K562 (cell line): Measurements from ENCODE around the gene COQ8A. TPM values are rescaled to one million over a fixed set of nuclear protein-coding genes. Genes with fewer than 3 reads are reported as not detected.

Experiments
- ATAC-seq: fragments of 200-7000 bp; cut with Tn5 transposase; 3 replicates; pipeline ENCODE4 v1.9.1; 2020; ENCODE audit warnings: moderate library complexity
- BruUV-seq: library from RNA; stranded (reverse); fragments of 400-500 nt; replicated peaks from 2 replicates; lab custom pipeline; 2021; lab: Mats Ljungman, UMichigan
- CTCF ChIA-PET: fragments of 300-600 bp; formaldehyde crosslinking; extraction: SDS; loops from one replicate; lab custom pipeline; 2021; ENCODE audit warnings: low intra/inter-chr PET ratio; lab: Yijun Ruan, JAX
- POLR2A ChIA-PET: fragments of 300-600, 350-650 bp; sonication (Branson Sonifier 250); formaldehyde crosslinking; extraction: SDS; loops from one replicate; lab custom pipeline; 2021; ENCODE audit warnings: antibody characterized with exemption, inconsistent platforms; lab: Yijun Ruan, JAX
- DNase-seq, 4 experiments: peaks; one replicate each; pipeline versions ENCODE4 v3.0.0 to v3.0.0-alpha.2; 2011 to 2018; ENCODE audit warnings: low spot score in 3 of 4, mixed read lengths in 3 of 4; ENCODE audit errors: extremely low read depth in 1 of 4
- FAIRE-seq: peaks from 2 replicates; lab custom pipeline; 2011; peaks lifted over from hg19 to GRCh38; lab: Jason Lieb, UNC
- H2AFZ ChIP-seq: 2 replicates; pipeline ENCODE4 v1.6.0; 2011; ENCODE audit warnings: low read depth, low read length, control low read depth, inconsistent platforms
- H3K27ac ChIP-seq: fragments of 200-600 bp; 3 replicates; pipeline ENCODE4 v1.8.0; 2011; ENCODE audit warnings: low read depth, mild to moderate bottlenecking, control low read depth, inconsistent platforms, low read length, moderate library complexity, mixed read lengths; ENCODE audit errors: extremely low read depth
- H3K27me3 ChIP-seq, 2 experiments: fragments of 300-600 bp in 1 of 2; 2 replicates in 1 of 2; 3 replicates in 1 of 2; pipeline versions ENCODE4 v1.6.0 to v1.8.0; 2011; ENCODE audit warnings: inconsistent platforms in 2 of 2, low read length in 2 of 2, mild to moderate bottlenecking in 1 of 2, mixed read lengths in 1 of 2, moderate library complexity in 1 of 2; ENCODE audit not compliant: control insufficient read depth in 2 of 2, insufficient read depth in 2 of 2
- H3K36me3 ChIP-seq: fragments of 300-600 bp; 3 replicates; pipeline ENCODE4 v1.8.0; 2011; ENCODE audit warnings: mild to moderate bottlenecking, low read length, inconsistent platforms; ENCODE audit not compliant: control insufficient read depth, insufficient read depth
- H3K4me1 ChIP-seq, 2 experiments: fragments of 200-600 bp in 1 of 2; replicated peaks in 1 of 2; 2 replicates in 1 of 2; 3 replicates in 1 of 2; pipeline versions ENCODE4 v1.5.1 to v1.8.0; 2011; ENCODE audit warnings: inconsistent platforms in 2 of 2, low read length in 2 of 2, mild to moderate bottlenecking in 1 of 2, mixed read lengths in 1 of 2, moderate library complexity in 1 of 2; ENCODE audit not compliant: control insufficient read depth in 2 of 2, insufficient read depth in 2 of 2
- H3K4me2 ChIP-seq: 2 replicates; pipeline ENCODE4 v1.6.1; 2011; ENCODE audit warnings: low read length, control low read depth, inconsistent platforms, mixed read lengths; ENCODE audit not compliant: insufficient read depth
- H3K4me3 ChIP-seq: fragments of 200-600 bp; sonication (generic), shearing (Covaris generic); 2 replicates; pipeline ENCODE4 v1.5.1; 2016; ENCODE audit warnings: control low read depth, inconsistent platforms
- H3K79me2 ChIP-seq: fragments of 200-600 bp; 3 replicates; pipeline ENCODE4 v1.8.0; 2011; ENCODE audit warnings: low read length, inconsistent platforms; ENCODE audit not compliant: control insufficient read depth, insufficient read depth
- H3K9ac ChIP-seq, 2 experiments: 2 replicates each; pipeline versions ENCODE4 v1.6.0 to v1.6.1; 2011; ENCODE audit warnings: low read depth in 2 of 2, low read length in 2 of 2, control low read depth in 1 of 2, inconsistent platforms in 1 of 2, mild to moderate bottlenecking in 1 of 2, mixed read lengths in 1 of 2; ENCODE audit not compliant: insufficient read depth in 1 of 2
- H3K9me1 ChIP-seq: one replicate; pipeline ENCODE4 v1.6.0; 2011; ENCODE audit warnings: inconsistent platforms, mild to moderate bottlenecking, low read length, moderate library complexity; ENCODE audit not compliant: control insufficient read depth, insufficient read depth
- H3K9me3 ChIP-seq: replicated peaks from 2 replicates; pipeline ENCODE4 v1.5.1; 2011; ENCODE audit warnings: low read depth, low read length, inconsistent platforms; ENCODE audit not compliant: control insufficient read depth, insufficient read depth
- H4K20me1 ChIP-seq: replicated peaks from 2 replicates; pipeline ENCODE4 v1.6.1; 2011; ENCODE audit warnings: low read length, inconsistent platforms, mixed read lengths; ENCODE audit not compliant: control insufficient read depth, insufficient read depth
- AFF4 ChIP-seq: sonication (generic); formaldehyde crosslinking; IDR thresholded peaks from 2 replicates; pipeline ENCODE4 v1.8.0; 2023; ENCODE audit warnings: mild to moderate bottlenecking, missing genetic modification reagents
- ATF1 ChIP-seq, 2 experiments: fragments of 450-650 bp in 1 of 2; IDR thresholded peaks; 2 replicates each; pipeline ENCODE4 v1.6.1; 2016; ENCODE audit warnings: missing compliant biosample characterization in 1 of 2, missing genetic modification characterization in 1 of 2
- BRD9 ChIP-seq: fragments of 450-650 bp; IDR thresholded peaks from 2 replicates; pipeline ENCODE4 v1.6.1; 2018; ENCODE audit warnings: low read depth; ENCODE audit not compliant: partially characterized antibody
- DPF2 ChIP-seq: fragments of 450-650 bp; IDR thresholded peaks from 2 replicates; pipeline ENCODE4 v1.6.1; 2016
- GATA2 ChIP-seq: sonication (generic); formaldehyde crosslinking; IDR thresholded peaks from 2 replicates; pipeline ENCODE4 v1.4.0; 2020; ENCODE audit warnings: mild to moderate bottlenecking, missing genetic modification reagents
- HNRNPH1 ChIP-seq: fragments of 200-400 bp; formaldehyde crosslinking; optimal IDR thresholded peaks from 2 replicates; pipeline ENCODE3; 2017; ENCODE audit warnings: low read depth, mild to moderate bottlenecking, low read length, moderate library complexity
- PHF8 ChIP-seq: fragments of 200-600 bp; sonication (generic); IDR thresholded peaks from 2 replicates; pipeline ENCODE4 v1.6.1; 2012; ENCODE audit warnings: mixed run types, mild to moderate bottlenecking, inconsistent platforms, low read length, moderate library complexity, borderline replicate concordance
- SUPT5H ChIP-seq: fragments of 450-650 bp; IDR thresholded peaks from 2 replicates; pipeline ENCODE4 v1.6.1; 2016
- TAL1 ChIP-seq: fragments of 450-650 bp; IDR thresholded peaks from 2 replicates; pipeline ENCODE4 v1.6.1; 2016; ENCODE audit warnings: mild to moderate bottlenecking
- YY1 ChIP-seq, 3 experiments: IDR thresholded peaks; 2 replicates each; pipeline ENCODE4 v1.6.1; 2011; ENCODE audit warnings: low read length in 2 of 3, mild to moderate bottlenecking in 2 of 3, moderate library complexity in 2 of 3, borderline replicate concordance in 1 of 3, control low read depth in 1 of 3, low read depth in 1 of 3; ENCODE audit not compliant: insufficient read depth in 3 of 3, insufficient replicate concordance in 2 of 3, control insufficient read depth in 1 of 3, insufficient read length in 1 of 3; ENCODE audit errors: extremely low read depth in 1 of 3
- ZNF175 ChIP-seq: fragments of 200-800 bp; sonication (Bioruptor generic); IDR thresholded peaks from 2 replicates; pipeline ENCODE4 v1.6.1; 2016; ENCODE audit warnings: low read depth, mild to moderate bottlenecking, missing genetic modification characterization, missing compliant biosample characterization
- ZNF395 ChIP-seq: fragments of 200-800 bp; sonication (Bioruptor generic); IDR thresholded peaks from 2 replicates; pipeline ENCODE4 v1.6.1; 2017; ENCODE audit warnings: missing genetic modification characterization, missing compliant biosample characterization
- ZNF707 ChIP-seq: fragments of 250-450 bp; sonication (Bioruptor Pico); conservative IDR thresholded peaks from 2 replicates; pipeline ENCODE4 v1.8.0; 2022; ENCODE audit warnings: inconsistent platforms, mild to moderate bottlenecking, moderate library complexity
- ZNF785 ChIP-seq: fragments of 250-450 bp; sonication (Bioruptor Pico); IDR thresholded peaks from 2 replicates; pipeline ENCODE4 v1.4.0; 2020; ENCODE audit warnings: mild to moderate bottlenecking
- WGBS: fragments of 100-300 bp; shearing (Covaris generic); methylation state at CpG from one replicate; pipeline ENCODE4 v1.1.6; 2016; ENCODE audit warnings: low coverage, mixed read lengths; ENCODE audit not compliant: insufficient coverage; ENCODE audit errors: missing lambda C conversion rate; 5-methylcytosine and 5-hydroxymethylcytosine counted together
- in situ Hi-C: fragments of 300-500 bp; cut with MboI; formaldehyde crosslinking; loops from 4 replicates; pipeline ENCODE4 v1.15.0; 2018; ENCODE audit warnings: inconsistent platforms, mixed read lengths
- intact Hi-C: fragments of 100-400 bp; cut with micrococcal nuclease; formaldehyde crosslinking; loops from 2 replicates; pipeline ENCODE4 v1.14.2; 2022
- polyA plus RNA-seq, 8 experiments: library from polyadenylated mRNA; depleted of rRNA in 4 of 8; stranded (reverse) in 5 of 8; unstranded in 3 of 8; fragments of >200 nt; fragmentation: Nextera tagmentation in 2 of 8; fragmentation: Illumina TruSeq in 1 of 8; extraction: Ambion mirVana in 2 of 8; extraction: Trizol in 1 of 8; gene quantifications; 2 replicates each; pipeline versions ENCODE4 v1.2.1 to v1.2.3, GENCODE V29; 2011 to 2014; ENCODE audit warnings: inconsistent platforms in 1 of 8, missing spikeins in 1 of 8
- total RNA-seq, 7 experiments: library from RNA; depleted of rRNA in 6 of 7; stranded (reverse); fragments of >200 nt in 6 of 7; fragmentation: Illumina TruSeq in 2 of 7; extraction: Trizol in 2 of 7; gene quantifications; 2 replicates each; pipeline versions ENCODE4 v1.2.1 to v1.2.3, GENCODE V29; 2011 to 2021; ENCODE audit warnings: low replicate concordance in 1 of 7

The COQ8A gene
- total and polyA plus RNA-seq, 9 of the 15 experiments (the other 6 are each of a cell fraction or from before 2014, with no cell fraction given): 2.6 to 54.3 (median 32.4) TPM

- no peak for TF ChIP-seq ZNF395
- TF ChIP-seq ATF1 (CRISPR knock-in tag; IDR thresholded peaks at IDR 0.05): no peak
- TF ChIP-seq ATF1 (tag; IDR thresholded peaks at IDR 0.05): no peak
- TF ChIP-seq ZNF175 (CRISPR knock-in tag): no peak
- TF ChIP-seq PHF8: no peak
- no peak for TF ChIP-seq YY1 (IDR thresholded peaks at IDR 0.05; ENCODE audit: borderline replicate concordance in 1 of 3, control insufficient read depth in 1 of 3, extremely low read depth in 1 of 3, insufficient read depth in 3 of 3, insufficient read length in 1 of 3, insufficient replicate concordance in 2 of 3, low read depth in 1 of 3, low read length in 2 of 3)
Observed at GRCh38 chr1:226894826-226895225, 45.3 kb upstream of the COQ8A start (continued).

- Histone ChIP-seq H3K9ac (no peak overlapping the region), H3K36me3 (peaks cover 20% of the 10 kb centered on the region; the same call in 2 of the 3 replicates), H3K9me1 (no peaks in the 10 kb centered on the region), H3K27me3 (no peaks in the 10 kb centered on the region), H3K4me2 (no peak overlapping the region), H3K27ac (no peak overlapping the region), H3K4me1 (no peaks in the 10 kb centered on the region), H2AFZ (no peak overlapping the region), H3K79me2 (no peaks in the 10 kb centered on the region), H3K9me3 (no peaks in the 10 kb centered on the region), H3K4me3 (no peak overlapping the region), H4K20me1 (no peaks in the 10 kb centered on the region)
- 76% methylated on average over 11 of the region's 11 CpGs for WGBS
- no TSS peak for BruUV-seq
- TF ChIP-seq TAL1 (no peak), BRD9 (no peak), ZNF785 (CRISPR knock-in tag) (no peak), ZNF707 (no peak), SUPT5H (no peak), AFF4 (CRISPR knock-in tag) (no peak), DPF2 (no peak), HNRNPH1 (no peak), GATA2 (CRISPR knock-in tag) (no peak)
- no peak for FAIRE-seq
- intact Hi-C loops: no loop called here
- ATAC-seq: no peak
- in situ Hi-C loops: no loop called here
- DNase-seq: no peak
- ChIA-PET POLR2A (interaction anchor here (0.7 kb wide), 1 partner anchor 9 kb away, joined by 3 read pairs; no protein-coding TSS in a partner anchor), CTCF (no interaction called here)
Observed at GRCh38 chr1:226895644-226896043, 44.5 kb upstream of the COQ8A start.
